HepG2 (cell line): ENCODE data around the gene TTBK1. TPM values are rescaled to one million over a fixed set of nuclear protein-coding genes. Genes with fewer than 3 reads are reported as not detected.

Experiments used
- EP300 ChIP-seq, 3 experiments: sonication (generic) in 1 of 3; formaldehyde crosslinking in 1 of 3; IDR thresholded peaks; 2 replicates each; pipeline versions ENCODE4 v1.5.1 to v1.6.1; 2011 to 2020; ENCODE audit warnings: low read depth in 2 of 3, low read length in 2 of 3, borderline replicate concordance in 1 of 3, improper control_type of control experiment in 1 of 3, mild to moderate bottlenecking in 1 of 3, missing genetic modification reagents in 1 of 3, moderate library complexity in 1 of 3
- FOXC1 ChIP-seq: sonication (generic); formaldehyde crosslinking; IDR thresholded peaks from 2 replicates; pipeline ENCODE4 v1.8.0; 2022; ENCODE audit warnings: mild to moderate bottlenecking, missing genetic modification reagents, borderline replicate concordance
- ISL2 ChIP-seq: sonication (generic); formaldehyde crosslinking; IDR thresholded peaks from 2 replicates; pipeline ENCODE4 v1.5.0; 2020; ENCODE audit warnings: missing genetic modification reagents
- JARID2 ChIP-seq: sonication (generic); formaldehyde crosslinking; IDR thresholded peaks from 2 replicates; pipeline ENCODE4 v1.8.1; 2023; ENCODE audit warnings: missing genetic modification reagents, inconsistent platforms; ENCODE audit not compliant: insufficient replicate concordance
- NBN ChIP-seq: fragments of 450-650 bp; conservative IDR thresholded peaks from 2 replicates; pipeline ENCODE4 v1.6.1; 2017
- SMARCE1 ChIP-seq: fragments of 450-650 bp; IDR thresholded peaks from 2 replicates; pipeline ENCODE4 v1.6.1; 2017; ENCODE audit warnings: borderline replicate concordance
- SMC3 ChIP-seq: IDR thresholded peaks from 2 replicates; pipeline ENCODE4 v1.6.1; 2011; ENCODE audit warnings: low read length, improper control_type of control experiment
- SNAI1 ChIP-seq: sonication (generic); formaldehyde crosslinking; IDR thresholded peaks from 2 replicates; pipeline ENCODE4 v1.5.0; 2020; ENCODE audit warnings: mild to moderate bottlenecking, missing genetic modification reagents, borderline replicate concordance
- THYN1 ChIP-seq: sonication (generic); formaldehyde crosslinking; IDR thresholded peaks from 2 replicates; pipeline ENCODE4 v1.8.1; 2023; ENCODE audit warnings: low read depth, mild to moderate bottlenecking, moderate library complexity, missing genetic modification reagents, borderline replicate concordance
- YEATS4 ChIP-seq: sonication (generic); formaldehyde crosslinking; IDR thresholded peaks from 2 replicates; pipeline ENCODE4 v1.4.0; 2020; ENCODE audit warnings: missing genetic modification reagents, borderline replicate concordance
- ZEB1 ChIP-seq: IDR thresholded peaks from 2 replicates; pipeline ENCODE4 v1.6.1; 2012; ENCODE audit warnings: mild to moderate bottlenecking, low read depth, inconsistent platforms; ENCODE audit not compliant: insufficient replicate concordance
- ZNF136 ChIP-seq: sonication (generic); formaldehyde crosslinking; IDR thresholded peaks from 2 replicates; pipeline ENCODE4 v1.8.1; 2022; ENCODE audit warnings: low read depth, mild to moderate bottlenecking, moderate library complexity, missing genetic modification reagents
- ZNF24 ChIP-seq: fragments of 450-650 bp; IDR thresholded peaks from 2 replicates; pipeline ENCODE4 v1.6.1; 2017; ENCODE audit warnings: antibody characterized with exemption, mild to moderate bottlenecking
- ZNF547 ChIP-seq: sonication (generic); formaldehyde crosslinking; IDR thresholded peaks from 2 replicates; pipeline ENCODE4 v1.5.1; 2020; ENCODE audit warnings: mild to moderate bottlenecking, missing genetic modification reagents
- ZNF577 ChIP-seq: sonication (generic); formaldehyde crosslinking; IDR thresholded peaks from 2 replicates; pipeline ENCODE4 v1.4.0; 2020; ENCODE audit warnings: mild to moderate bottlenecking, low read depth, missing genetic modification reagents, borderline replicate concordance
- polyA plus RNA-seq, 8 experiments: library from polyadenylated mRNA; depleted of rRNA in 3 of 8; stranded (reverse) in 7 of 8; unstranded in 1 of 8; fragments of >200 nt; fragmentation: Illumina TruSeq in 4 of 8; extraction: Trizol in 4 of 8; gene quantifications; 2 replicates each; pipeline versions ENCODE4 v1.2.1 to v1.2.3, GENCODE V29; 2011 to 2016; ENCODE audit warnings: low read depth in 4 of 8, missing spikeins in 1 of 8, mixed read lengths in 1 of 8; ENCODE audit not compliant: insufficient read depth in 1 of 8
- total RNA-seq, 5 experiments: library from RNA; depleted of rRNA; stranded (reverse); fragments of >200 nt; fragmentation: Illumina TruSeq; extraction: Trizol; gene quantifications; 2 replicates each; pipeline ENCODE4 v1.2.3, GENCODE V29; 2016; ENCODE audit warnings: low read depth in 1 of 5
- TF ChIP-seq, protein P1 (sequence below): sonication (generic); formaldehyde crosslinking; IDR thresholded peaks from 2 replicates; pipeline ENCODE4 v1.5.0; 2020; ENCODE audit warnings: missing genetic modification reagents
- TF ChIP-seq, protein P2 (sequence below): sonication (generic); formaldehyde crosslinking; IDR thresholded peaks from 2 replicates; pipeline ENCODE4 v1.8.0; 2022; ENCODE audit warnings: low read depth, missing genetic modification reagents
- TF ChIP-seq, protein P3 (sequence below): sonication (generic); formaldehyde crosslinking; IDR thresholded peaks from 2 replicates; pipeline ENCODE4 v1.8.1; 2022; ENCODE audit warnings: low read depth, mild to moderate bottlenecking, missing genetic modification reagents
- TF ChIP-seq, protein P4 (sequence below): IDR thresholded peaks from 2 replicates; pipeline ENCODE4 v1.6.1; 2016; ENCODE audit warnings: missing biosample characterization, missing genetic modification reagents, low read depth

The TTBK1 gene
- total and polyA plus RNA-seq, 2 of the 13 experiments (the other 11 are each of a cell fraction or from before 2014, with no cell fraction given): 0.24 to 0.33 TPM

DNA sequence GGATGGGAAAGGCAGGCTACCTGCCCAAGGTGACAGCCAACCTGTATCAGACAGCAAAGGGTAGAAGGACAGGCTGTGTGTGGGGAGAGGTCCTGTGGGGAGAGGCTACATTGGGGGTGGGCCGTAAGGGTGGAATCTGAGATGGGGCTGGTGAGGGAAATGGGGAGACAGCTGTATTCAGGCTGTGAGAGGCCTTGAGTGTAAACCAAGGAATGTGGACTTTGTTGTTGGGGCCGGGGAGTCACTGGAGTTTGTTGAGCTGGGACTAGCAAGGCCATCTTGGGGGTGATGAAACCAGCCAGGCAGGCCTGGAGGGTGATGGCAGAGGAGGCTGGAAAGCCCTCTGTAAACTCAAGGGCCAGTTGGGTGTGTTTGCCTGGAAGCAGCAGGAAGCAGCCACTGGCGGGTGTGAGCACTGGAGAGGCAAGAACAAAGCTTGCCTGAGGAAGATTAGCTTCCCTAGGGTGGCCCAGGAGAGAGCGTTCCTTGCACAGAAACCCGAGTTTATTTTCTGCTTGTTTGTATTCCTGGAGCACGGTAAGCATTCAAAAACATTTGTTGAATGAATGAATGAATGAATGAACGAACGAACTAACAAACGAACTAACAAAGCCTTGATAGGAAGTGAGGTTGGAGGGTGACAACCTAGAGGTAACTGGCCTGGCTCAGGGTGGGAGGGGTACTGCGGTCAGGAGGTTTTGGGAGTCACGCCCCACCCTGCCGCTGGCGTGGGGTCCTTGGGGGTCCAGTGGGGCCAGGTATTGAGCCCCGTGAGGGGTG is 18.9 kb downstream of the TTBK1 start (continued):
- TF ChIP-seq, protein P1, sequence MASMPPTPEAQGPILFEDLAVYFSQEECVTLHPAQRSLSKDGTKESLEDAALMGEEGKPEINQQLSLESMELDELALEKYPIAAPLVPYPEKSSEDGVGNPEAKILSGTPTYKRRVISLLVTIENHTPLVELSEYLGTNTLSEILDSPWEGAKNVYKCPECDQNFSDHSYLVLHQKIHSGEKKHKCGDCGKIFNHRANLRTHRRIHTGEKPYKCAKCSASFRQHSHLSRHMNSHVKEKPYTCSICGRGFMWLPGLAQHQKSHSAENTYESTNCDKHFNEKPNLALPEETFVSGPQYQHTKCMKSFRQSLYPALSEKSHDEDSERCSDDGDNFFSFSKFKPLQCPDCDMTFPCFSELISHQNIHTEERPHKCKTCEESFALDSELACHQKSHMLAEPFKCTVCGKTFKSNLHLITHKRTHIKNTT (CRISPR knock-in tag): no peak
- TF ChIP-seq, protein P2, sequence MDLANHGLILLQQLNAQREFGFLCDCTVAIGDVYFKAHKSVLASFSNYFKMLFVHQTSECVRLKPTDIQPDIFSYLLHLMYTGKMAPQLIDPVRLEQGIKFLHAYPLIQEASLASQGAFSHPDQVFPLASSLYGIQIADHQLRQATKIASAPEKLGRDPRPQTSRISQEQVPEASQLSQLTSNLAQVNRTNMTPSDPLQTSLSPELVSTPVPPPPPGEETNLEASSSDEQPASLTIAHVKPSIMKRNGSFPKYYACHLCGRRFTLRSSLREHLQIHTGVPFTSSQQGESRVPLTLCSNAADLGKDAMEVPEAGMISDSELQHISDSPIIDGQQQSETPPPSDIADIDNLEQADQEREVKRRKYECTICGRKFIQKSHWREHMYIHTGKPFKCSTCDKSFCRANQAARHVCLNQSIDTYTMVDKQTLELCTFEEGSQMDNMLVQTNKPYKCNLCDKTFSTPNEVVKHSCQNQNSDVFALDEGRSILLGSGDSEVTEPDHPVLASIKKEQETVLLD (CRISPR knock-in tag): no peak
- no peak for TF ChIP-seq ZNF136 (CRISPR knock-in tag)
- TF ChIP-seq SMARCE1: no peak
- TF ChIP-seq SNAI1 (CRISPR knock-in tag): no peak
- no peak for TF ChIP-seq ZEB1
- peak; percentile 77 for TF ChIP-seq ZNF24
- peak in 1 of 2 experiments; percentile 66; a peak in 1 of 4 replicates for TF ChIP-seq EP300 (IDR thresholded peaks at IDR 0.05; ENCODE audit: low read depth in 2 of 2, low read length in 2 of 2)
- peak; percentile 48 for TF ChIP-seq EP300 (CRISPR knock-in tag; IDR thresholded peaks at IDR 0.05; ENCODE audit: borderline replicate concordance)
- no peak for TF ChIP-seq ZNF577
- no peak for TF ChIP-seq THYN1 (CRISPR knock-in tag)
- no peak for TF ChIP-seq NBN
- TF ChIP-seq FOXC1 (CRISPR knock-in tag): 0 out of 2 replicates have a peak, but pooled peaks have one; percentile 41
- no peak for TF ChIP-seq YEATS4
- 0 out of 2 replicates have a peak, but pooled peaks have one; percentile 18 for TF ChIP-seq ZNF547 (CRISPR knock-in tag)
- TF ChIP-seq SMC3: no peak
- TF ChIP-seq, protein P3, sequence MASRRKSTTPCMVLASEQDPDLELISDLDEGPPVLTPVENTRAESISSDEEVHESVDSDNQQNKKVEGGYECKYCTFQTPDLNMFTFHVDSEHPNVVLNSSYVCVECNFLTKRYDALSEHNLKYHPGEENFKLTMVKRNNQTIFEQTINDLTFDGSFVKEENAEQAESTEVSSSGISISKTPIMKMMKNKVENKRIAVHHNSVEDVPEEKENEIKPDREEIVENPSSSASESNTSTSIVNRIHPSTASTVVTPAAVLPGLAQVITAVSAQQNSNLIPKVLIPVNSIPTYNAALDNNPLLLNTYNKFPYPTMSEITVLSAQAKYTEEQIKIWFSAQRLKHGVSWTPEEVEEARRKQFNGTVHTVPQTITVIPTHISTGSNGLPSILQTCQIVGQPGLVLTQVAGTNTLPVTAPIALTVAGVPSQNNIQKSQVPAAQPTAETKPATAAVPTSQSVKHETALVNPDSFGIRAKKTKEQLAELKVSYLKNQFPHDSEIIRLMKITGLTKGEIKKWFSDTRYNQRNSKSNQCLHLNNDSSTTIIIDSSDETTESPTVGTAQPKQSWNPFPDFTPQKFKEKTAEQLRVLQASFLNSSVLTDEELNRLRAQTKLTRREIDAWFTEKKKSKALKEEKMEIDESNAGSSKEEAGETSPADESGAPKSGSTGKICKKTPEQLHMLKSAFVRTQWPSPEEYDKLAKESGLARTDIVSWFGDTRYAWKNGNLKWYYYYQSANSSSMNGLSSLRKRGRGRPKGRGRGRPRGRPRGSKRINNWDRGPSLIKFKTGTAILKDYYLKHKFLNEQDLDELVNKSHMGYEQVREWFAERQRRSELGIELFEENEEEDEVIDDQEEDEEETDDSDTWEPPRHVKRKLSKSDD (CRISPR knock-in tag): 0 out of 2 replicates have a peak, but pooled peaks have one; percentile 59
- TF ChIP-seq, protein P4, sequence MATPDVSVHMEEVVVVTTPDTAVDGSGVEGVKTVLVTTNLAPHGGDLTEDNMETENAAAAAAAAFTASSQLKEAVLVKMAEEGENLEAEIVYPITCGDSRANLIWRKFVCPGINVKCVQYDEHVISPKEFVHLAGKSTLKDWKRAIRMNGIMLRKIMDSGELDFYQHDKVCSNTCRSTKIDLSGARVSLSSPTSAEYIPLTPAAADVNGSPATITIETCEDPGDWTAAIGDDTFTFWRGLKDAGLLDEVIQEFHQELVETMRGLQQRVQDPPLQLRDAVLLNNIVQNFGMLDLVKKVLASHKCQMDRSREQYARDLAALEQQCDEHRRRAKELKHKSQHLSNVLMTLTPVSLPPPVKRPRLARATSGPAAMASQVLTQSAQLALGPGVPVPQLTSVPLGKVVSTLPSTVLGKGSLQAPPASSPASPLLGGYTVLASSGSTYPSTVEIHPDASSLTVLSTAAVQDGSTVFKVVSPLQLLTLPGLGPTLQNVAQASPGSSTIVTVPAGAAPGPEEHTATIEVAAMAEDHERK: no peak
- no peak for TF ChIP-seq ISL2 (CRISPR knock-in tag)
- no peak for TF ChIP-seq JARID2 (CRISPR knock-in tag)
